Bone marrow (tissue), 2 donors: ENCODE measurements around the gene PSD2.
"Not testable (repeated sequence)": the region's sequence is repeated elsewhere in the genome, so short reads cannot be mapped to it uniquely, and the experiment has no call there.

Experiments
- DNase-seq, 2 donors: peaks; one replicate each; lab custom pipeline; 2025; lab: John Stamatoyannopoulos, UW

PSD2 gene

DNA sequence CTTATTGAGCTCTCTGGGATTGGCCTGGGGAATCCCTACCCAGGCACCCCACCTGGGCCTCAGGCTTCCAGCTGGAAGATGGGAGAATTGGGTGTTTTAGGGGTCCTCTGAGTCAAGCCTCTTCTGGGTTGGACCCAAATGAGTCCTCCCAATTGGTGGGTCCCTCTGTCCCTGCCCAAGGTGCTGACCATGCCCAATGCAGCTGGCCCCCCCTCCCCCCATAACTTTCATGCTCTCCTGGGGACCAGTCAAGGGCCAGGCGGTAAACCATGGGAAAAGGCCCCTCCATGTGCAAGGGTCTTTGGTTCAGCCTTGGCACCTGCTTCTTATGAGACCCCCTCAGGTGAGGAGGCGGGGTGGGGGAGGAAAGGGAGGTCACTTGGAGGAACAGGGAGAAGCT, 3.4 kb upstream of the PSD2 start:
- DNase-seq = no peak

GRCh38 chr5:139792655-139793054, 3.0 kb upstream of the PSD2 start:
- DNase-seq = not testable (repeated sequence)

DNA sequence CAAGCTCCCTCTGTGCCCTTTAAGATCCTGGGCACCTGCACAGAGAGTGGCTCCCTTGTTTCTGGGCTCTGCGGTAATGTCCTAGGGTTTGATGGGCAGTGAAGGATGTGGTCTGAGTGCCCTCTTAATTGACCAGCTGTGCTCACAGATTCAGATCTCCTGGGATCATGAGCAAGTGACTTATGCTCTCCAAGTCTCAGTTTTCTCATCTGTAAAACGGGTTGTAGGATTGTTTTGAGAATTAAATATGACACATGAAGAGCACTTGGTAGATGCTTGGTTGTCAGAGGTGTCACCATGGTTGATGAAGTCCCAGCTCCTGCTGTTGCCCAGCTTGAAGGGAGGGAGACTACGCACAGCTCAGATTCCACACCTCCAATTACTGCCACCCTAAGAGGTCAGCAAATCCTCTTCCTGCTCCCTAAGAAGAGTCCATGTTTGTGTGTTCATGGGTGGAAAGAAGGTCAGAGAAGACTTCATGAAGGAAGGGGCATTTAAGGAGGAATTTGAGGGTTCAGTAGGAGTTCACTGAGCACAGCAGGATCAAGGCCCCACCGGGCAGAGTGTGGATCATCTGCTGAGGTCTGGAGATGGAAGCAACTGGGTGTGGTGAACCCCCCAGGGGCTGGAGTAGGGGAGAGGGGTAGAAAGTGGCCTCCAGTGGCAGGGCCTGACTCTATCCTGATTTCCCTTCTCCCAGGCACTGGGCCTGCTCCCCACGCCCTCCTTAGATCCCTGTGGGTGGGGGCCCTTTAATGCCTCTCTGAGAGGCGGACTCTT, 1.4 kb upstream of the PSD2 start:
- no peak for DNase-seq

DNA sequence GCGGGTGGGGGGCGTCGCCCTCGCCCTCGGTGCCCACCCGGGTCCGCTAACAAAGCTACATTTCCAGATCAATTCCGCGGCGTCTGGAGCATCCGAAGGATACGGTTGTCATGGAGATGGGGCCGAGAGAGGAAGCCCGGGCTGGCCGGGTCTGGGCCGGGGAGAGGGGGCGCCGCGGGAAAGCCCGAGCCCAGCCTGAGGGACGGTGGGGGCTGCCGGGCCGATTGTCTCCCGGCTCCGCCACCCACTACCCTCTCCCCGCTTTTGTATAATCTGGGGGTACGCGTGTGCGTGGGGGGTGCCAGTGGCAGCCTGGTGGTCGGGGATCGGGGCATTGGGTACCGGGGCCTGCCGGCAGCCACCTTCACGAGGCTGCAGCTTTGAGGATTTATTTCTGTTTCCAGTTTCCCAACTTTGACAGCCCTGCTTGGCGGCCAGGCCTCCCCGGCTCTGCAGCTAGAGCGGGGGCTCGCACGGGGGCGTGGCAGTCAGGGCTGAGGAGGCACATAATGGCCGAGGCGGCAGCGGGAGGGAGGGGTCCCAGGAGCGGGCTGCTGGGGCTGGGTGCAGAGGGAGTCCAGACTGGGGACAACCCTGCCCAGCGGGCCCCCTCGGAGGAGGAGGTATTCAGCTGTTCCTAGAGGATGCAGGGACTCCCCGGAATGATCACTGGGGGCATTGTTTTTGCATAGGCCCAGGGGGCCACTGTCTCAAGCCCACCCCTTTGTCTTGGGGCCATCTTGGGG, 626 bp downstream of the PSD2 start:
- DNase-seq = no peak

GRCh38 chr5:139797335-139797734, 1.7 kb downstream of the PSD2 start:
- no peak for DNase-seq

GRCh38 chr5:139797856-139798510, 2.4 kb downstream of the PSD2 start:
- no peak for DNase-seq

- DNase-seq = no peak
Measured at GRCh38 chr5:139798883-139799282, 3.3 kb downstream of the PSD2 start.

GRCh38 chr5:139799359-139799758, 3.8 kb downstream of the PSD2 start:
- DNase-seq = no peak

- no peak for DNase-seq
Measured at GRCh38 chr5:139803978-139804377, 8.4 kb downstream of the PSD2 start.

DNA sequence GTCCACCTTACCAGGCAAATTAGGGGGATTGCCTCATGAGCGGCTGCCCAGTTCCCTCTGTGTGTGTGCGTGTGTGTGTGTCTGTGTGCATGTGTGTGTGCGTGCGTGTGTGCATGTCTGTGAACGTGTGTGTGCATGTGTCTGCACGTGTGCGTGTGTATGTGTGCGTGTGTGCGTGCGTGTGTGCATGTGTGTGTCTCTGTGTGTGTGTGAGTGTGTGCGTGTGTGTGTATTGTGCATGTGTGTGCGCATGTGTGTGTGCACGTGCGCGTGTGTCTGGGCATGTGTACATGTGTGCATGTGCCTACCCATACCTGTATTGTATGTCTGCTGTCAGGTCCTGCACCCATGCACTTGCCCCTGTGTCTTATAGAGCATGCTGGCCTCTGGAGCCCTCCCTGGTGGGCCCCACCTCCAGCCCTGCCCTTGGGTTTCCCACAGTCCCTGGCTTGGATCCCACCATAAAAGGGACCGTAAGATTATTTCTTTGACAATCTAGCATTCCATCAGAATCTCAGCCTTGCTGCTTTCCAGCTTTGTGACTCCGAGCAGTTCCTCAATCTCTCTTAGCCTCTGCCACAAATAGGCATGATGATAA, 9.3 kb downstream of the PSD2 start:
- DNase-seq = no peak

GRCh38 chr5:139805545-139805944, 9.9 kb downstream of the PSD2 start:
- DNase-seq = no peak

DNA sequence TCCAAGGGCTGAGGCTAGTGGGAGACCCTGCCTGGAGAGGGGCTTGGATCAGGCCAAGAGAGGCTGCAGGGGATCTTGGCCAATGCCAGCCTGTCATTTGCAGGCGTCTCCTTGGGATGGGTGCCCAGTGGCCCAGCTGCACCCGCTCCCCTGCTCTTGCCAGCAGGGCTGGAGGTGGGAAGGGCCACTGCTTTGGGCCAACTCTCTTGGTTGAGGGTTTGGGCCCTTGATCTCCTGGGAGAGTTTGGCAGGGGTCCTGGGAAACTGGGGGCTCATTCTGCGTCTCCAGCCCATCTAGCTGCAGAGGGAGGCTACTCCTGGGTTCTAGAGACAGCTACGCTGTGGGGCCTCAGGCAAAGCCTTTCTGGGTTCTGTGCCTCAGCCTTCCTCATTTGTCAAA, 10.5 kb downstream of the PSD2 start:
- DNase-seq = no peak

DNA sequence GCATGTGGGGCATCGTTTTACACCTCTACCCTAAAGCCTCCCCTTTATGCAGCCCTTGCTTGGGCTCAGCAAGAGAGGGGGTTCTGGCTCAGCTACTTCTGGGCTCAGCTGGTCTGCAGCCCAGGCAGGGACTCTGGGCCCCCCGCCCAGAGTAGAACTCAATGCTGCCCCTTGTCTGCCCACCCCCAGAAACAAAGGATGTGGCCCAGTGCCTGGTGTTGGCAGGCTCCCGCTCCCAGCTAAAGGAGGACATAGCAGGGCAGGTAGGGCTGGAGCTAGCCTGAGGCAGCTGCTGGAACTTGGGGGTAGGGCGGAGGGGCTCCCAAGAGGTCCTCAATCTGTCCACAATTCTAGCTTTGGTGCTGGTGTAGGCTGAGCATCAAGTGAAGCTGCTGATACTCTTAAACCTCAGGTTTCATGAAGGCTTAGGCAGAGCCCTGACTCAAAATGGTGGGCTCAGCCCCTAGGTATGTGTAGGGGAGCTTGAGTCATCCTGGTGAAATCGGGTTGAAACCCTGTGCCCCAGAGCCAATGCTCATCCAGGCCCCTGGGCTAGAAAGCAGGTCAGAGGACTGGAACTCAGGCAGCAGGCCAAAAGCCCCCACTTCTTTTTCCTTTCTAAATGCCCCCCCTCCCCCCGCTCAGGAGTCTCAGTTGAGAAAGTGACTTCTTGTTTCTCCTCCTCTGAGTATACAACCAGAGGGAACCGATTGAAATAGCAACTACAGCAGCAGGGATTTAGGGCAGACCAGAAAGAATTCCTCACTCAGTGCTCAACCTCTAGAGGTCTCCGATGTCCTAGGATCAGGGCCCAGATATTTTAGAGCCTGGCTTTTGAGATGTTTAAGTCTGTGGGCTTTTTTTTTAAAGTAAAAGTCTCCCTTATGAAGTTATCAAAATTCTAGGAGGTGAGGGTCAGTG, 11.4 kb downstream of the PSD2 start:
- DNase-seq = no peak

GRCh38 chr5:139807647-139808030, 12.0 kb downstream of the PSD2 start:
- no peak for DNase-seq

DNA sequence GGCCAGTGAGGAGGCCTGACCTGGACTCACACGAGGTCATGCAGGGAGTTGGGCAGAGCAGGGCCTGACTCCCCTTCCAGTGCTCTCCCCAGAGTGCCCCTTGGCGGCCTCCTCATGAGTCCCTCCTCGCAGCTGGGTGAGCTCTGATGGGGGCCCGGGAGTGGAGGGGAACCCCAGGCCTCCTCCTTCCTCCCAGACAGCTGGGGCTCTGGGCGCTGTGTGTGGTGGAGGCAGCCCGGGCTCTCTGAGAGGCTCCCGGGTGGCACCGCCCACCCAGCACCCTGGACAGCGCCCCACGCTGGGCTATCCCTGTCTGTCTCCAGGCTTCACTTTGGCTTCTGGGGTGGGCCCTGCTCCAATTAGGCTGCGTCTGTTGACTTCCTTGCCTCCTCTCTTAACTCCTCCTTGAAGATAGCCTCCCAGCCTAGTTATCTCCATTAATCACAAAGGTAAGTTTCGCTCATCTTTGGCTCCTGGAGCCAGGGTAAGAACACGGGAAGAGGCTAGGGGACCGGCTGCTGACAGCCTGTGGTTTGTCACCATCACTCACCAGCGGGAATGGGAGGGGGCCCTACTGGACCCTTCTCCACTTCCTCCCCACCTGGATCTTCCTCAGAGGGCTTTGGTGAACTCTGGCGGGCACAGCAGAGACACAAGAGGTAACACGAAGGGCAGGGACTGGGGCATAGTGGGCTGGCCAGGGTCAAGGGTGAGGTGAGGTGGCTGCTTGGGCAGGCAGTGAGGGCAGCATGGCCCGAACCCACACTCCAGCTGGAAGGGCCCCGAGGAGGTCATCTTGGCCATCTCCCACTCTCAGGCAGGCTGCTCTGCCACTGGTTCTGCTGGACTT, 13.1 kb downstream of the PSD2 start:
- no peak for DNase-seq

- DNase-seq = no peak
Measured at GRCh38 chr5:139809331-139809810, 13.8 kb downstream of the PSD2 start.

DNA sequence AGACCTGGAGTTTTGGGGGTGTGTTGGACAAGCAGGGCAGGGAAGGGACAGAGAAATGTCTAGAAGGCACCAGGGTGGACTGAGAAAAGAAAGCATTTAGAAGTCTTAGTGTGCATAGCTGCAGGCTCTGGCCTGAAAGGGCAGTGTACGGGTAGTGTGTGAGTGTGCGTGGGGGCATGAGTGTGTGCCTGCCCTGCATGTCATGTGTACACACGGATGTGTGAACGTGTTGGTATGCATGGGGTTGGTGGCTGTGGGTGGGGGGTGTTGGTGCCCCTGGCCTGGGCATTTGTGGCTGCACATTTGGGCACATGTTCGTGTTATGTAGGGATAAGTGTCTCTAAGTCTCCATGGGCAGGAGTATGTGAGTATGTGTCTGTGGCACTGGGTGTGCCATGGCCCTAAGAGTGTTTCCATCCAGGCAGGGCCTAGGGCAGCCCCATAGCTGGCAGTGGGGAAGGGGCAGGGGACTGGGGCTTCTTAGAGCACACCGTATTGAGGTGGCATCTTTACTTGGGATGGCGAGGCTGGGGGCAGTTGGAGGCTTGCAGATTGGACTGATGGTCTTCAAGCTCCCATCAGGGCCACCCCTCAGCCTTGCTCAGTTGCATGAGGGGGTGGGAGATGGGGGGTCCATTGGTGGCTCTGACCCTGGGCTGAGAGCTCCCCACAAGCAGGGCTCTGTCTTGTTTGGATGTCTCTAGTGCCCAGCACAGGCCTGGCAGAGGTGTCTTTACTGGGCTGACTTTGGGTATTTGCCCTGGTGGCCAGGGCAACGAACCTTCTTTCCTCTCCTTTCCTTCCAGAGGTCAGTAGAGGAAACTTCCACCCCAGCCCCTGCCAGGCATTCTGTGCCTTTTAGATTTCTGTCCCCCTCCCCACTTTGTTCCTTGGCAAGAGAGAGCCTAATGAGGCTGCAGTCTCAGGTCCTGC, 15.0 kb downstream of the PSD2 start:
- no peak for DNase-seq

- DNase-seq = no peak
Measured at GRCh38 chr5:139811274-139811607, 15.6 kb downstream of the PSD2 start.

- DNase-seq = no peak
Measured at GRCh38 chr5:139812323-139812722, 16.7 kb downstream of the PSD2 start.
